Body of pancreas (tissue), 4 donors: ENCODE results near the gene SLC17A9. TPM values are rescaled to one million over a fixed set of nuclear protein-coding genes. Genes with fewer than 3 reads are reported as not detected.

Source experiments
- ATAC-seq: fragments of 150-250 bp; one replicate; pipeline ENCODE4 v1.9.1; 2016
- DNase-seq, 4 donors: peaks; one replicate each; pipeline ENCODE4 v3.0.0-alpha.2; 2019
- H3K27ac ChIP-seq, 4 donors: fragments of 200-600 bp; sonication (generic); 1 replicate in 3 of 4; 2 replicates in 1 of 4; pipeline versions ENCODE4 v1.5.1 to v1.6.1; 2016 to 2019; ENCODE audit warnings: mild to moderate bottlenecking in 1 of 4, mixed read lengths in 1 of 4, moderate library complexity in 1 of 4
- H3K27me3 ChIP-seq, 2 donors: fragments of 200-600 bp; sonication (generic); one replicate each; pipeline ENCODE4 v1.6.0; 2016; ENCODE audit warnings: mild to moderate bottlenecking in 1 of 2
- H3K36me3 ChIP-seq, 2 donors: fragments of 200-600 bp; sonication (generic); replicated peaks in 1 of 2; 2 replicates each; pipeline ENCODE4 v1.5.1; 2016; ENCODE audit warnings: low read depth in 2 of 2; ENCODE audit not compliant: insufficient read depth in 1 of 2
- H3K4me1 ChIP-seq: fragments of 200-600 bp; sonication (generic); one replicate; pipeline ENCODE4 v1.6.0; 2016
- H3K4me3 ChIP-seq, 2 donors: fragments of 200-600 bp; sonication (generic); 1 replicate in 1 of 2; 2 replicates in 1 of 2; pipeline ENCODE4 v1.5.1; 2016 to 2019
- H3K9me3 ChIP-seq, 3 donors: fragments of 200-600 bp; sonication (generic); 1 replicate in 2 of 3; 2 replicates in 1 of 3; pipeline ENCODE4 v1.5.1; 2016
- CTCF ChIP-seq, 7 experiments: fragments of 450-650 bp in 4 of 7; fragments of 200-600 bp in 3 of 7; sonication (generic) in 3 of 7; IDR thresholded peaks; one replicate each; pipeline ENCODE4 v1.5.1; 2016 to 2019; ENCODE audit warnings: antibody characterized with exemption in 7 of 7
- POLR2A ChIP-seq, 3 donors: fragments of 450-650 bp; IDR thresholded peaks; one replicate each; pipeline ENCODE4 v1.6.1; 2016; ENCODE audit warnings: antibody characterized with exemption in 3 of 3, mild to moderate bottlenecking in 2 of 3
- WGBS, 2 donors: methylation state at CpG; one replicate each; pipeline ENCODE4 v1.1.5; 2017; 5-methylcytosine and 5-hydroxymethylcytosine counted together
- intact Hi-C: fragments of 100-400 bp; cut with DNase I; formaldehyde crosslinking; loops from one replicate; pipeline ENCODE4 v1.15.1; 2023
- total RNA-seq, 2 donors: library from RNA; depleted of rRNA; stranded (reverse); fragments of >200 nt; gene quantifications; one replicate each; pipeline ENCODE4 v1.1.0, GENCODE V29; 2016

Gene SLC17A9
- total RNA-seq, 2 donors from 2014 or later: 0.78 to 4.9 TPM

- Histone ChIP-seq H3K4me3 (no peak overlapping the region), H3K4me1 (no peaks in the 10 kb centered on the region), H3K27me3 (no peaks in the 10 kb centered on the region), H3K36me3 (no peaks in the 10 kb centered on the region), H3K9me3 (no peaks in the 10 kb centered on the region), H3K27ac (no peak overlapping the region)
- DNase-seq (no peak), ATAC-seq (no peak)
- intact Hi-C loops: no loop called here
- TF ChIP-seq POLR2A (IDR thresholded peaks at IDR 0.05) (no peak), CTCF (IDR thresholded peaks at IDR 0.05) (no peak)
- 69 to 75% methylated on average over 6 of the region's 6 CpGs for WGBS, 2 donors
Measured at GRCh38 chr20:62983210-62983609, 30.7 kb downstream of the SLC17A9 start.

GRCh38 chr20:62984666-62985443, 32.3 kb downstream of the SLC17A9 start:
- H3K4me1 ChIP-seq: no peaks in the 10 kb centered on the region
- ATAC-seq (no peak), DNase-seq (no peak)
- no peak overlapping the region for H3K27ac ChIP-seq
- TF ChIP-seq CTCF (IDR thresholded peaks at IDR 0.05) (no peak), POLR2A (IDR thresholded peaks at IDR 0.05) (no peak)
- no peak overlapping the region for H3K4me3 ChIP-seq
- whole genome bisulfite sequencing, 2 donors: 69 to 71% methylated on average over 17 to 18 of the region's 18 CpGs
- H3K36me3 ChIP-seq: no peaks in the 10 kb centered on the region
- H3K9me3 ChIP-seq: no peaks in the 10 kb centered on the region
- intact Hi-C loops: no loop called here
- H3K27me3 ChIP-seq: no peaks in the 10 kb centered on the region

GRCh38 chr20:62985444-62985778, 32.9 kb downstream of the SLC17A9 start:
- Histone ChIP-seq H3K4me1 (no peaks in the 10 kb centered on the region), H3K27ac (no peak overlapping the region), H3K36me3 (no peaks in the 10 kb centered on the region), H3K4me3 (no peak overlapping the region), H3K27me3 (no peaks in the 10 kb centered on the region), H3K9me3 (no peaks in the 10 kb centered on the region)
- DNase-seq (no peak), ATAC-seq (no peak)
- WGBS, 2 donors: 59% methylated on average over 14 of the region's 14 CpGs; no CpG with 5 or more reads in 1 of the 2 donors
- intact Hi-C loops: no loop called here
- TF ChIP-seq POLR2A (IDR thresholded peaks at IDR 0.05) (no peak), CTCF (IDR thresholded peaks at IDR 0.05) (no peak)

GRCh38 chr20:62986257-62986800, 33.8 kb downstream of the SLC17A9 start:
- ATAC-seq: no peak
- Histone ChIP-seq H3K27ac (no peak overlapping the region), H3K27me3 (no peaks in the 10 kb centered on the region), H3K36me3 (no peaks in the 10 kb centered on the region), H3K4me1 (no peaks in the 10 kb centered on the region), H3K9me3 (no peaks in the 10 kb centered on the region), H3K4me3 (no peak overlapping the region)
- WGBS, 2 donors: 49 to 60% methylated on average over 5 to 6 of the region's 6 CpGs
- no peak for DNase-seq
- intact Hi-C loops: no loop called here
- TF ChIP-seq POLR2A (IDR thresholded peaks at IDR 0.05) (no peak), CTCF (IDR thresholded peaks at IDR 0.05) (no peak)

- no peak overlapping the region for H3K4me3 ChIP-seq
- no peak for ATAC-seq
- H3K4me1 ChIP-seq: no peaks in the 10 kb centered on the region
- TF ChIP-seq POLR2A (IDR thresholded peaks at IDR 0.05): no peak
- TF ChIP-seq CTCF (IDR thresholded peaks at IDR 0.05): no peak
- intact Hi-C loops: no loop called here
- no peaks in the 10 kb centered on the region for H3K27me3 ChIP-seq
- no peaks in the 10 kb centered on the region for H3K36me3 ChIP-seq
- 37 to 42% methylated on average over 10 of the region's 10 CpGs for WGBS, 2 donors
- no peak for DNase-seq
- no peak overlapping the region for H3K27ac ChIP-seq
- H3K9me3 ChIP-seq: no peaks in the 10 kb centered on the region
Measured at GRCh38 chr20:62987114-62987513, 34.6 kb downstream of the SLC17A9 start.
